OCI-LY7 (cell line): ENCODE results near the gene SQOR. TPM values are rescaled to one million over a fixed set of nuclear protein-coding genes. Genes with fewer than 3 reads are reported as not detected.

Experiments used
- BruUV-seq: library from RNA; stranded (reverse); fragments of 400-500 nt; replicated peaks from 2 replicates; lab custom pipeline; 2021; lab: Mats Ljungman, UMichigan
- CTCF ChIA-PET: fragments of 300-600 bp; sonication (Branson Sonifier 250); formaldehyde crosslinking; loops from one replicate; lab custom pipeline; 2022; ENCODE audit warnings: antibody characterized with exemption; ENCODE audit not compliant: unreplicated experiment; lab: Charles Lee
- POLR2A ChIA-PET: fragments of 300-600 bp; sonication (Branson Sonifier 250); formaldehyde crosslinking; loops from one replicate; lab custom pipeline; 2022; ENCODE audit warnings: antibody characterized with exemption; lab: Charles Lee
- DNase-seq: peaks from one replicate; pipeline ENCODE4 v3.0.0-alpha.2; 2015; ENCODE audit warnings: low spot score
- H2AFZ ChIP-seq: fragments of 200-600 bp; sonication (generic), shearing (Covaris generic); 2 replicates; pipeline ENCODE4 v1.6.1; 2014; ENCODE audit warnings: mild to moderate bottlenecking, antibody characterized with exemption, low read length, moderate library complexity
- H3K27ac ChIP-seq: fragments of 200-600 bp; sonication (generic); 2 replicates; pipeline ENCODE4 v1.5.1; 2014; ENCODE audit warnings: mixed run types, low read depth, mild to moderate bottlenecking, moderate library complexity, low read length, inconsistent platforms; ENCODE audit not compliant: poor library complexity, severe bottlenecking
- H3K36me3 ChIP-seq: fragments of 200-600 bp; sonication (generic); 2 replicates; pipeline ENCODE4 v1.6.1; 2014; ENCODE audit warnings: mild to moderate bottlenecking, antibody characterized with exemption, low read length, moderate library complexity, mixed read lengths; ENCODE audit not compliant: insufficient read depth
- H3K4me1 ChIP-seq: fragments of 200-600 bp; sonication (generic); 2 replicates; pipeline ENCODE4 v1.5.1; 2014; ENCODE audit warnings: mild to moderate bottlenecking, low read length; ENCODE audit not compliant: insufficient read depth, poor library complexity, severe bottlenecking
- H3K4me2 ChIP-seq: fragments of 200-600 bp; sonication (generic); 2 replicates; pipeline ENCODE4 v1.6.1; 2014; ENCODE audit warnings: mild to moderate bottlenecking, low read length
- H3K4me3 ChIP-seq: fragments of 200-600 bp; sonication (generic); 2 replicates; pipeline ENCODE4 v1.5.1; 2014; ENCODE audit warnings: mild to moderate bottlenecking, low read depth, low read length; ENCODE audit not compliant: poor library complexity, severe bottlenecking
- H3K79me2 ChIP-seq: fragments of 200-600 bp; sonication (generic); 2 replicates; pipeline ENCODE4 v1.6.1; 2016; ENCODE audit warnings: low read depth, mild to moderate bottlenecking, low read length, moderate library complexity, mixed read lengths; ENCODE audit not compliant: insufficient read depth
- H3K9me2 ChIP-seq: fragments of 200-600 bp; sonication (generic); 2 replicates; pipeline ENCODE4 v1.6.1; 2016; ENCODE audit warnings: mild to moderate bottlenecking, low read length, mixed read lengths; ENCODE audit not compliant: insufficient read depth
- H3K9me3 ChIP-seq: fragments of 200-600 bp; sonication (generic); 2 replicates; pipeline ENCODE4 v1.6.1; 2014; ENCODE audit warnings: mild to moderate bottlenecking, mixed run types, low read length, mixed read lengths
- H4K20me1 ChIP-seq: fragments of 200-600 bp; sonication (generic); 2 replicates; pipeline ENCODE4 v1.6.1; 2014; ENCODE audit warnings: mild to moderate bottlenecking, antibody characterized with exemption, low read length, moderate library complexity, mixed read lengths; ENCODE audit not compliant: insufficient read depth
- EZH2phosphoT487 ChIP-seq: fragments of 200-600 bp; sonication (generic); IDR thresholded peaks from 2 replicates; pipeline ENCODE4 v1.6.1; 2018; ENCODE audit warnings: low read depth, borderline replicate concordance, mild to moderate bottlenecking, mixed run types, antibody characterized with exemption, low read length, moderate library complexity, mixed read lengths
- intact Hi-C: fragments of 100-400 bp; cut with micrococcal nuclease; formaldehyde crosslinking; loops from one replicate; pipeline ENCODE4 v1.10.0; 2022; ENCODE audit not compliant: unreplicated experiment
- total RNA-seq, 2 experiments: library from RNA; depleted of rRNA in 1 of 2; stranded (reverse); fragments of >200 nt in 1 of 2; shearing (Covaris generic) in 1 of 2; gene quantifications; 2 replicates each; pipeline ENCODE4 v1.2.3, GENCODE V29; 2014 to 2022
- TF ChIP-seq, protein P1 (sequence below): fragments of 200-600 bp; sonication (generic); conservative IDR thresholded peaks from 2 replicates; pipeline ENCODE4 v1.5.1; 2014; ENCODE audit warnings: mild to moderate bottlenecking, antibody characterized with exemption, low read length, moderate library complexity, mixed read lengths

Gene SQOR
- total RNA-seq, 2 experiments from 2014 or later: 0.42 to 1.8 TPM

DNA sequence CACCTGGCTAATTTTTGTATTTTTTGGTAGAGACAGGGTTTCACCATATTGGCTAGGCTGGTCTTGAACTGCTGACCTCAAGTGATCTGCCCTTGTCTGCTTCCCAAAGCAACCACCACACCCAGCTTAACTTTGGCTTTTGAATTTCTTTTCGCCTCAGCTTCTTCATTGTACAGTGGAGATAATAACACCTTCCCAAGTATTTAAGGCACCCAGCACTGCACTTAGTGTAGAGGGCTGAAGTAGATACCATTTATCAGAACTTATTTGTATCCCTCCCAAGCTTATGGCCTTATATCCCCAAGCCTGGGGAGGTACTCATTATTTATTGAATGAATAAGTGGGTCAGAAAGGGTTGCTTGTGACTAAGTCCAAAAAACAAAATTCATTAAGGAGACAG lies 2.3 kb downstream of the SQOR start:
- Histone ChIP-seq H3K4me1 (peaks cover 15% of the 10 kb centered on the region), H4K20me1 (no peaks in the 10 kb centered on the region), H3K4me3 (no peak overlapping the region), H3K36me3 (no peaks in the 10 kb centered on the region), H3K4me2 (peak overlapping the region; percentile 45), H3K9me2 (no peaks in the 10 kb centered on the region), H3K9me3 (no peaks in the 10 kb centered on the region), H2AFZ (peak overlapping the region; percentile 88), H3K27ac (no peak overlapping the region), H3K79me2 (no peaks in the 10 kb centered on the region)
- no TSS peak for BruUV-seq
- DNase-seq: no peak
- intact Hi-C loops: no loop called here
- CTCF ChIA-PET: no interaction called here
- POLR2A ChIA-PET: interaction anchor here (0.6 kb wide), 1 partner anchor 8 kb away, joined by 3 read pairs; no protein-coding TSS in a partner anchor
- TF ChIP-seq EZH2phosphoT487: no peak
- TF ChIP-seq, protein P1, sequence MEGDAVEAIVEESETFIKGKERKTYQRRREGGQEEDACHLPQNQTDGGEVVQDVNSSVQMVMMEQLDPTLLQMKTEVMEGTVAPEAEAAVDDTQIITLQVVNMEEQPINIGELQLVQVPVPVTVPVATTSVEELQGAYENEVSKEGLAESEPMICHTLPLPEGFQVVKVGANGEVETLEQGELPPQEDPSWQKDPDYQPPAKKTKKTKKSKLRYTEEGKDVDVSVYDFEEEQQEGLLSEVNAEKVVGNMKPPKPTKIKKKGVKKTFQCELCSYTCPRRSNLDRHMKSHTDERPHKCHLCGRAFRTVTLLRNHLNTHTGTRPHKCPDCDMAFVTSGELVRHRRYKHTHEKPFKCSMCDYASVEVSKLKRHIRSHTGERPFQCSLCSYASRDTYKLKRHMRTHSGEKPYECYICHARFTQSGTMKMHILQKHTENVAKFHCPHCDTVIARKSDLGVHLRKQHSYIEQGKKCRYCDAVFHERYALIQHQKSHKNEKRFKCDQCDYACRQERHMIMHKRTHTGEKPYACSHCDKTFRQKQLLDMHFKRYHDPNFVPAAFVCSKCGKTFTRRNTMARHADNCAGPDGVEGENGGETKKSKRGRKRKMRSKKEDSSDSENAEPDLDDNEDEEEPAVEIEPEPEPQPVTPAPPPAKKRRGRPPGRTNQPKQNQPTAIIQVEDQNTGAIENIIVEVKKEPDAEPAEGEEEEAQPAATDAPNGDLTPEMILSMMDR: no peak

DNA sequence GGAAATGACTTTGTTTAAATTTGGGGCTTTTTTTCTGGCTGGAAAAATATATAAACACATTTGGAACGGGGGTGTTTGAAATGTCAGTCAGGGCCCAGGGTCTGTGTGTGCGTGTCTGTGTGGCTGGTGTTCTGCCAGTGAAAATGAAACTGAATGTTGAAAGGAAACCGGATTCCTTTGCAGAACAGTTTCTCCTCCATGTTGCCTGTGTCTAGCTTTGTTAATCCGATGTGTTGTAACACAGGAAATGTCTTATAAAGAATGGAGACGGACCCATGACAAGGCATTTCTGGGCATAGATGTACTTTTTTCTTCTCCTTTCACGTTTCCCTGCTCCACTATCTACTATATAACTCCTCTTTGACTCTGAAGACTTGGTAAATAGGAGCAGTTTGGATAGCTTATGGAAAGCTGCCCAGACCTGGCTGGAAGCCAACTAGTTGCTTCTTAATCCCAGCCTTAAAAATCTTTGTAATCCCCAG lies 2.8 kb downstream of the SQOR start:
- intact Hi-C loops: no loop called here

DNA sequence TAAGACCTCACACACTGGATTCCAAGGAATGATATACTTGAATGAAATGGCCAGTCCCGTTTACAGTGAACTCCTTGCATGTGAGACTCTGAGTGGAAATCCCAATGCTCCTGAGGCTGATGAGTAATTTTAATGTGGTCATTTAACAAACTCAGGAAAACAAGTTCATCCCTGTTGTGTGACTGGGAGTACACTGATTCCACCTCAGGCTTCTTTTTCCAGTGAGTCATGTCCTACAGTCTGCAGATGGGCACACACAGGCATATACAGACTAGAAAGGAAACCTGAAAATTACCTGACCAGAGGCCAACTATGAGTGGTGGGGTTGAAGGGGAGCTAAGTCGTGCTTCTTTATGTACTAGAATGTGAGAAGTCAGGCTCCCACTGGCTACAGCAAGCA lies 5.8 kb downstream of the SQOR start:
- intact Hi-C loops: no loop called here
- H3K4me3 ChIP-seq: no peak overlapping the region
- H3K4me1 ChIP-seq: peaks cover 10% of the 10 kb centered on the region
- CTCF ChIA-PET: no interaction called here
- H3K4me2 ChIP-seq: no peak overlapping the region
- no peaks in the 10 kb centered on the region for H3K9me3 ChIP-seq
- no peak for DNase-seq
- no peak overlapping the region for H2AFZ ChIP-seq
- no peak overlapping the region for H3K27ac ChIP-seq
- H4K20me1 ChIP-seq: no peaks in the 10 kb centered on the region
- POLR2A ChIA-PET: no interaction called here
- no peaks in the 10 kb centered on the region for H3K79me2 ChIP-seq
- BruUV-seq: no TSS peak
- TF ChIP-seq, protein P1: no peak
- no peak for TF ChIP-seq EZH2phosphoT487
- no peaks in the 10 kb centered on the region for H3K36me3 ChIP-seq
- no peaks in the 10 kb centered on the region for H3K9me2 ChIP-seq

More for the DNA sequence above, 2.8 kb downstream of the SQOR start:
- Histone ChIP-seq H3K4me2 (peak overlapping the region; percentile 45), H3K9me3 (no peaks in the 10 kb centered on the region), H4K20me1 (no peaks in the 10 kb centered on the region), H3K79me2 (no peaks in the 10 kb centered on the region), H2AFZ (peak overlapping the region; percentile 88), H3K4me1 (peaks cover 15% of the 10 kb centered on the region), H3K9me2 (no peaks in the 10 kb centered on the region), H3K27ac (no peak overlapping the region), H3K36me3 (no peaks in the 10 kb centered on the region), H3K4me3 (no peak overlapping the region)
- ChIA-PET CTCF (no interaction called here), POLR2A (interaction anchor here (0.6 kb wide), 1 partner anchor 141 kb away, joined by 4 read pairs; no protein-coding TSS in a partner anchor)
- no TSS peak for BruUV-seq
- TF ChIP-seq, protein P1: no peak
- TF ChIP-seq EZH2phosphoT487: no peak
- DNase-seq: peak; percentile 53
